BE2C (cell line): ENCODE data around the gene MFNG.

Experiments
- DNase-seq: peaks from one replicate; pipeline ENCODE4 v3.0.0-alpha.2; 2020
- H3K27me3 ChIP-seq: fragments of 250-450 bp; sonication (Bioruptor Pico); 2 replicates; pipeline ENCODE4 v1.5.1; 2020; ENCODE audit warnings: mild to moderate bottlenecking
- H3K36me3 ChIP-seq: fragments of 250-450 bp; sonication (Bioruptor Pico); 2 replicates; pipeline ENCODE4 v1.5.1; 2020; ENCODE audit warnings: mild to moderate bottlenecking
- H3K4me1 ChIP-seq: fragments of 250-450 bp; sonication (Bioruptor Pico); 2 replicates; pipeline ENCODE4 v1.5.1; 2020
- H3K4me3 ChIP-seq: 2 replicates; pipeline ENCODE4 v1.5.1; 2011; ENCODE audit warnings: low read depth, low read length
- H3K9me3 ChIP-seq: fragments of 250-450 bp; sonication (Bioruptor Pico); 2 replicates; pipeline ENCODE4 v1.5.1; 2020
- TF ChIP-seq, protein P1 (sequence below): IDR thresholded peaks from 2 replicates; pipeline ENCODE4 v1.5.1; 2012; ENCODE audit warnings: mild to moderate bottlenecking, low read depth, low read length

Gene MFNG

DNA sequence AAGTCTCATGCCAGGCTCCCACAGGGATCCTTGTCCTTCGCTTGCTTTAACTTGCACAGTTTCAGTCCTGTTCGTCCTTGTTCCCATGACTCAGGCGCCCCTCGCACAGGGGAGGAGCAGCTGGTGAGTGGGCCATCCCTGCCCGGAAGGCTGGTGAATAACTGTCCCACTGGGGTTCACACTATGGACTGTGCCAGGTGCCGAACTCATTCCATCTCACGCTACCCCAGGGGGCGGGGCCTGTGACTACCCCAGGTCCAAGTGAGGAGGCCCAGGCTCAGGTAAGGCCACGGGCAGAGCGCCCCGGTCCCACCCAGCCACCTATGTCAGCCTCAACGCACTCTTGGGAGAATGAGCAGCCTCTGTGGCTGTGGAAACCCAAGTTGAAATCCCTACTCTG lies 40.2 kb upstream of the MFNG start:
- H3K36me3 ChIP-seq: no peaks in the 10 kb centered on the region
- TF ChIP-seq, protein P1, sequence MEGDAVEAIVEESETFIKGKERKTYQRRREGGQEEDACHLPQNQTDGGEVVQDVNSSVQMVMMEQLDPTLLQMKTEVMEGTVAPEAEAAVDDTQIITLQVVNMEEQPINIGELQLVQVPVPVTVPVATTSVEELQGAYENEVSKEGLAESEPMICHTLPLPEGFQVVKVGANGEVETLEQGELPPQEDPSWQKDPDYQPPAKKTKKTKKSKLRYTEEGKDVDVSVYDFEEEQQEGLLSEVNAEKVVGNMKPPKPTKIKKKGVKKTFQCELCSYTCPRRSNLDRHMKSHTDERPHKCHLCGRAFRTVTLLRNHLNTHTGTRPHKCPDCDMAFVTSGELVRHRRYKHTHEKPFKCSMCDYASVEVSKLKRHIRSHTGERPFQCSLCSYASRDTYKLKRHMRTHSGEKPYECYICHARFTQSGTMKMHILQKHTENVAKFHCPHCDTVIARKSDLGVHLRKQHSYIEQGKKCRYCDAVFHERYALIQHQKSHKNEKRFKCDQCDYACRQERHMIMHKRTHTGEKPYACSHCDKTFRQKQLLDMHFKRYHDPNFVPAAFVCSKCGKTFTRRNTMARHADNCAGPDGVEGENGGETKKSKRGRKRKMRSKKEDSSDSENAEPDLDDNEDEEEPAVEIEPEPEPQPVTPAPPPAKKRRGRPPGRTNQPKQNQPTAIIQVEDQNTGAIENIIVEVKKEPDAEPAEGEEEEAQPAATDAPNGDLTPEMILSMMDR: no peak
- 0 out of 2 replicates have a peak, but pooled peaks cover 4% of the 10 kb centered on the region for H3K4me1 ChIP-seq
- no peaks in the 10 kb centered on the region for H3K9me3 ChIP-seq
- DNase-seq: no peak
- no peak overlapping the region for H3K4me3 ChIP-seq
- no peaks in the 10 kb centered on the region for H3K27me3 ChIP-seq

DNA sequence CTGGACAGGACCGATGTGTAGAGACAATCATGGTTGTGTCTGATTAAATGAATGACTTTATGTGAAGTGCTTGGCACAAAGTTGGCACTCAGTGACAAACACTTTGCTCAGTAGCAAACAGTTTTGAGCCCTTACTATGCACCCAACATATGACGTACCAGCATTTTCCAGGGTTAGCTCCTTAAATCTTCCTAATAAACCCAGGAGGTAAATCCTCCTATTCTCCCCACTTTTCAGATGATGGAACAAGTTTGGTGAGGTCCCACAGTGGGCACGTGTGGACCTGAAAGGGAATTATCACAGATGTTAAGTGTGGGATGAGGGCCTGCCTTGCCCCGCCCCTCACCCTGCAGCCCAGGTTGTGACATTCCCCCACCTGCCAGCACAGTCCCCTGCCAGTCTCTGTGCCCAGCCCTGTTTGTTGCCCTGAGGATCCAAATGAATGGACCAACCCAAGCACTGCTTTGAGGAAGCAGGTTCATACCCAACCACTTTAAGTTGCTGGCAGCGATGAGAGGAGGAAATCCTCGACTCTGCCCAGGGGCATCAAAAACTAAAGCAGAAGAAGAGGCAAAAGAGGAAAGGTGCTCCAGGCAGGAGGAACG lies 39.7 kb upstream of the MFNG start:
- no peaks in the 10 kb centered on the region for H3K9me3 ChIP-seq
- H3K27me3 ChIP-seq: no peaks in the 10 kb centered on the region
- H3K4me1 ChIP-seq: 0 out of 2 replicates have a peak, but pooled peaks cover 4% of the 10 kb centered on the region
- TF ChIP-seq, protein P1: no peak
- no peak overlapping the region for H3K4me3 ChIP-seq
- no peaks in the 10 kb centered on the region for H3K36me3 ChIP-seq
- no peak for DNase-seq

DNA sequence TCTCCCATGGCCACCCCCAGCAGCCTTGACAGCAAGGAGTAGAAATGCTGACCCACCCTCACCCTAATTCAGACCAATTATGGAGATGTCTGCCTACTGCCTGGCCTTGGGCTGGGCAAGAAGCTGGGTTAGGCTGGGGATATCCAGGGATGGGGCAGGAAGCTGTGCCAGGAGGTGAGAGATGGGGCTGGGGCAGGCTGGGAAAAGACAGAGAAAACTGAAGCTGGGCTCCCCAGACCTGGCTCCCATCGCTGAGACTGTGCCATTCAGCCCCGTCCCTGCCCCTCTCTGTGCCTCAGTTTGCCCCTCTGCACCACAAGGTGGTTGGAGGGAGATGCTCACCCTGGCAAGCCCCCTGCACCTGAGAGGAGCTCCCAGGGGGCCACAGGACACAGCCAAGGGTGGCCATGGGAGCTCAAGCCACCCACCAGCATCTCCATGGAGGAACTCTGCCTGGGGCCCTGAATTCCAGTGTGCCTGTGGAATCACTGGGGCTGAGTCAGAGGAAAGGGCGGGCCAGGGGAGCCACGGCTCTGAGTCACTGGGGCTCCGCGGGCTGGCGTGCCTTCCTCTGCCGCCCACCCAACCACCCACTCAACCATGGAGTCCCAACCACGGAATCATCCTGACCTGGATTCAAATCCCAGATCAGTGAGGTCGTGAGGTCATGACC lies 39.0 kb upstream of the MFNG start:
- Histone ChIP-seq H3K9me3 (no peaks in the 10 kb centered on the region), H3K4me3 (no peak overlapping the region), H3K4me1 (0 out of 2 replicates have a peak, but pooled peaks cover 4% of the 10 kb centered on the region), H3K27me3 (no peaks in the 10 kb centered on the region), H3K36me3 (no peaks in the 10 kb centered on the region)
- DNase-seq: no peak
- TF ChIP-seq, protein P1: no peak

DNA sequence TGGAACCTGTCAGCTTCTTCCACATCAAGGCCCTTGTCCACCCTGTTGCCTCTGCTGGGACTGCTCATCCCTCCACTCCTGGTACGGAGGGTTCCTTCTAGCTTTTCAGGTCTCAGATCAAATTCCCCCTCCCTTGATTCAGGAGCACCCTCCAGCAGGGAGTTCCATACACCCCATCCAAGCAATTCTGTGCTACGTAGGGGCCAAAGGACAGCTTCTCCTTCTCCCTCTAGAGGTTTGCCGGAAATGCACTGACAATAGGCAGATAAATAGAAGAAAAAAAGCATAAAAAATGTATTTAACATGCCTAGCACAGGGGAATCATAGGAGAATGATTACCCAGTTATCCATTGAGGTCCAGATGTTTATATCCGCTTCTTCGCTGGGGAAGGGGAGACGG lies 36.3 kb upstream of the MFNG start:
- no peaks in the 10 kb centered on the region for H3K9me3 ChIP-seq
- TF ChIP-seq, protein P1: no peak
- no peaks in the 10 kb centered on the region for H3K4me1 ChIP-seq
- DNase-seq: no peak
- H3K36me3 ChIP-seq: no peaks in the 10 kb centered on the region
- H3K4me3 ChIP-seq: no peak overlapping the region
- H3K27me3 ChIP-seq: peaks cover 7% of the 10 kb centered on the region

DNA sequence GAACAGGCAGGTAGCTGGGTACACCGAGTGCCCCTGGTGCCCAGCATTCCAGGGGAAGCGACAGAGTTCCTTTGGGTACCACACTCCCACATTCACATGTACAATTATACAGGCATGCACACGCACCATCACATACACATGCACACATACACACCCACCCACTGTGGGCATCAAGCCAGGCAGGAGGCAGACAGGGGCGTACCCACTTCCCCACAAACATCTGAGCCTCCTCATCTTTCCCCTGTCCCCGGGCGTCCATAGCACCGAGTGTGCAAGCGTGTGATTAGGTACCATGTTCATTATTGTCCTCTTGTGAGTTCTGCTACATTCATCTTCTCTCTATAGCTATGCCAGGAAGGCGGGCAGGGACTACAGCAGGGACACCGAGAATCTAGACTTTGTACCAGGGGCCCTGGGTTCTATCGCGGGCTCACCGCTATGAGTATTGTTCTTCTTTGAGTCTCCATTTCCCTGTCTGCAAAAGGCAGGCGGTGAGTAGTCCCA lies 35.1 kb upstream of the MFNG start:
- H3K9me3 ChIP-seq: no peaks in the 10 kb centered on the region
- no peaks in the 10 kb centered on the region for H3K4me1 ChIP-seq
- peaks cover 7% of the 10 kb centered on the region for H3K27me3 ChIP-seq
- DNase-seq: no peak
- H3K36me3 ChIP-seq: no peaks in the 10 kb centered on the region
- TF ChIP-seq, protein P1: no peak
- H3K4me3 ChIP-seq: no peak overlapping the region

DNA sequence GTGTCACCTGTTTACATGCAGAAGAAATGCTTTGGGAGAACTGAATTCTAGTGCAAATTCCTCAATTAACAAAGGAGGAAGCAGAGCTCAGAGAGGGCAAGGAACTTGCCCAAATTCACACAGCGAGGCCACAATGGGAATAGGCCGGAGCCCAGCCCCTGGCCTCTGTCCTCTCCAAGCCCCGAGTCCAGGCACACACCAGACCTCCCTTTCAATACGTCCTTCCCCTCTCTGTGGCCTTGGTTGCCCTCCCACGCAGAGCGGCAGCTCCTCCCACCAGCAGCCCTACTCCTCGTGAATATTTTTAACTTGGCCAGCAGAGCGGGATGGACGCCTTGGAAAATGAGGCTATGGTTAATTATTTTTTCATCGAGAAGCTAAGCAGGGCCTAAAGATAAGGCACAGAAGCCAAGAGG lies 34.6 kb upstream of the MFNG start:
- TF ChIP-seq, protein P1: no peak
- no peak for DNase-seq
- Histone ChIP-seq H3K9me3 (no peaks in the 10 kb centered on the region; the same call in 1 of the 2 replicates), H3K4me1 (no peaks in the 10 kb centered on the region), H3K36me3 (no peaks in the 10 kb centered on the region), H3K4me3 (no peak overlapping the region), H3K27me3 (peaks cover 7% of the 10 kb centered on the region)
